Pancreas (tissue), 10 donors: Measurements from ENCODE around the gene PCDH15. TPM values are rescaled to one million over a fixed set of nuclear protein-coding genes. Genes with fewer than 3 reads are reported as not detected.

Experiments used
- ATAC-seq, 4 donors: fragments of 200-7000 bp; cut with Tn5 transposase; one replicate each; pipeline versions ENCODE4 v1.8.0 to v1.9.1; 2020; ENCODE audit warnings: mild to moderate bottlenecking in 4 of 4, moderate library complexity in 4 of 4
- DNase-seq, 6 donors: peaks; one replicate each; pipeline ENCODE4 v3.0.0-alpha.2; 2020
- FAIRE-seq: peaks from 2 replicates; lab custom pipeline; 2012; peaks lifted over from hg19 to GRCh38; lab: Jason Lieb, UNC
- H3K27ac ChIP-seq, 4 donors: fragments of 200-600 bp; sonication (generic); 1 replicate in 3 of 4; 2 replicates in 1 of 4; pipeline versions ENCODE4 v1.5.0 to v1.8.0; 2020
- H3K27me3 ChIP-seq, 4 donors: fragments of 200-600 bp; one replicate each; pipeline ENCODE4 v1.8.0; 2021
- H3K36me3 ChIP-seq, 3 donors: fragments of 200-600 bp; sonication (generic) in 1 of 3; one replicate each; pipeline versions ENCODE4 v1.5.0 to v1.8.0; 2020 to 2021
- H3K4me1 ChIP-seq, 3 donors: fragments of 200-600 bp; one replicate each; pipeline ENCODE4 v1.8.0; 2021
- H3K4me3 ChIP-seq, 4 donors: fragments of 200-600 bp; sonication (generic) in 2 of 4; one replicate each; pipeline versions ENCODE4 v1.5.0 to v1.8.0; 2020 to 2021
- H3K9me3 ChIP-seq, 4 donors: fragments of 200-600 bp; one replicate each; pipeline ENCODE4 v1.8.0; 2021
- WGBS, 2 donors: extraction: QIAGEN DNeasy Blood & Tissue Kit; methylation state at CpG; one replicate each; pipeline ENCODE4 v1.1.7; 2013; 5-methylcytosine and 5-hydroxymethylcytosine counted together
- intact Hi-C, 3 donors: fragments of 100-400 bp; cut with DNase I; formaldehyde crosslinking; loops; one replicate each; pipeline versions ENCODE4 v1.11.1 to v1.14.2; 2022
- polyA plus RNA-seq, 2 donors: library from polyadenylated mRNA; stranded (reverse); fragments of 200-250 nt; gene quantifications; one replicate each; pipeline ENCODE4 v1.2.3, GENCODE V29; 2013
- total RNA-seq, 6 donors: library from RNA; stranded (reverse); fragmentation: NEBNext Ultra II Directional in 4 of 6; extraction: Animal tissue kit (Norgen Biotek cat#: 25700) in 4 of 6; gene quantifications; one replicate each; pipeline versions ENCODE4 v1.2.1 to v1.2.4, GENCODE V29; 2021 to 2023
- TF ChIP-seq, protein P1 (sequence below), 4 donors: fragments of 200-600 bp; sonication (generic) in 3 of 4; IDR thresholded peaks; one replicate each; pipeline versions ENCODE4 v1.5.0 to v1.8.0; 2021; ENCODE audit warnings: antibody characterized with exemption in 4 of 4
- donor health status: healthy with polysubstance abuse.
- donor health status: DM: no; HTN: no; CAD: no; lungs with moderate emphysema.
- donor health status: DM: no; HTN: no; CAD: no.
- donor health status: control.
- donor health status: control.
- donor health status: Bipolar disorder and iron deficiency.
- donor health status: DM: yes; HTN: yes; CAD: no.
- donor health status: DM: no; HTN: no; CAD: no.
- donor health status: DM: no; HTN: no; CAD: no.
- donor health status: DM: yes; HTN: yes; CAD: no.

PCDH15 gene
- total and polyA plus RNA-seq, 8 donors: 0.31 TPM; not detected in 7

DNA sequence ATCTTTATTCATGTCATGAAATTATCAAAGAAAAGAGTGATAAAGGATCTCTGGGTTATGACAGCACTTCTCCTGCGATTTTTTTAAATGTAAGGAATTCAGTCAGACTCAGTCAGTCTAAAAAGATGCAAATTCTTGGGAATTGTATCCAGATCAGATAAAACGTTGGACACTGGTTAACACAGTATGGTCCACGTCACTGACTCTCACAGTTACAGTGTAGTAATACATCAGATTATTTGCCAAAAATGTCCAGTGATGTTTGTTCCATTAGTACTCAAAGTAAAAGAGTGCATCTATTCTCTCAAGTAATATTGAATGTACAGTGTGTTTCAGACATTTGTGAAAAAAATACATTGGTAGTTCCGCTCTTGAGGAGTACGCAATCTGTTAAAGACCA, 224.5 kb downstream of the PCDH15 start:
- Histone ChIP-seq H3K9me3 (no peaks in the 10 kb centered on the region), H3K4me3 (no peak overlapping the region), H3K27ac (no peak overlapping the region), H3K36me3 (no peaks in the 10 kb centered on the region), H3K4me1 (no peaks in the 10 kb centered on the region), H3K27me3 (no peaks in the 10 kb centered on the region)
- FAIRE-seq: no peak
- ATAC-seq: no peak
- TF ChIP-seq, protein P1, sequence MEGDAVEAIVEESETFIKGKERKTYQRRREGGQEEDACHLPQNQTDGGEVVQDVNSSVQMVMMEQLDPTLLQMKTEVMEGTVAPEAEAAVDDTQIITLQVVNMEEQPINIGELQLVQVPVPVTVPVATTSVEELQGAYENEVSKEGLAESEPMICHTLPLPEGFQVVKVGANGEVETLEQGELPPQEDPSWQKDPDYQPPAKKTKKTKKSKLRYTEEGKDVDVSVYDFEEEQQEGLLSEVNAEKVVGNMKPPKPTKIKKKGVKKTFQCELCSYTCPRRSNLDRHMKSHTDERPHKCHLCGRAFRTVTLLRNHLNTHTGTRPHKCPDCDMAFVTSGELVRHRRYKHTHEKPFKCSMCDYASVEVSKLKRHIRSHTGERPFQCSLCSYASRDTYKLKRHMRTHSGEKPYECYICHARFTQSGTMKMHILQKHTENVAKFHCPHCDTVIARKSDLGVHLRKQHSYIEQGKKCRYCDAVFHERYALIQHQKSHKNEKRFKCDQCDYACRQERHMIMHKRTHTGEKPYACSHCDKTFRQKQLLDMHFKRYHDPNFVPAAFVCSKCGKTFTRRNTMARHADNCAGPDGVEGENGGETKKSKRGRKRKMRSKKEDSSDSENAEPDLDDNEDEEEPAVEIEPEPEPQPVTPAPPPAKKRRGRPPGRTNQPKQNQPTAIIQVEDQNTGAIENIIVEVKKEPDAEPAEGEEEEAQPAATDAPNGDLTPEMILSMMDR (IDR thresholded peaks at IDR 0.05): no peak
- 57 to 64% methylated on average over 5 of the region's 5 CpGs for WGBS, 2 donors
- no peak for DNase-seq
- intact Hi-C loops: no loop called here

GRCh38 chr10:54559498-54559897, 241.5 kb downstream of the PCDH15 start:
- FAIRE-seq (no peak), ATAC-seq (no peak), DNase-seq (no peak)
- no peaks in the 10 kb centered on the region for H3K9me3 ChIP-seq
- H3K4me3 ChIP-seq: no peak overlapping the region
- no peaks in the 10 kb centered on the region for H3K27me3 ChIP-seq
- TF ChIP-seq, protein P1 (IDR thresholded peaks at IDR 0.05): no peak
- no peak overlapping the region for H3K27ac ChIP-seq
- no peaks in the 10 kb centered on the region for H3K4me1 ChIP-seq
- intact Hi-C loops: no loop called here
- no peaks in the 10 kb centered on the region for H3K36me3 ChIP-seq

DNA sequence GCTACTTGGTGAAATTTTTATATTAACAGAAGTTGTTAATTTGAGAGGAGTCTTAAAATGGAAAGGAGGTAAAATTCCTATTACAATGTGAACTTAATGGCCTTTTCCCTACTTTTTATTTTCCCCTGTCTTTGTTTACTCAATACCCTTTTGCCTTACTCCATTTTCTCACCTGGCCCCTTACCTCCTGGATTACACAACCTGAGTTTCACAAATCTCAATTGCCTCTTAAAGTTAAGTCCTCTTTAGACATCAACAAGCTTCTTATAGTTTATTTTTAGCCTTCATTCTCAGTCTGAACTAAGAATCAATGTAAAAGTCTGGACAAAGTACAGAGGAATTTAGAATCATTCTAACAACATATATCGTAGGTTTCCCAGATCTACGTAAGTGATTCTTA, 247.0 kb downstream of the PCDH15 start:
- Histone ChIP-seq H3K9me3 (no peaks in the 10 kb centered on the region), H3K27me3 (no peaks in the 10 kb centered on the region), H3K27ac (no peak overlapping the region), H3K4me1 (no peaks in the 10 kb centered on the region), H3K36me3 (no peaks in the 10 kb centered on the region), H3K4me3 (no peak overlapping the region)
- TF ChIP-seq, protein P1 (IDR thresholded peaks at IDR 0.05): no peak
- DNase-seq (no peak), FAIRE-seq (no peak), ATAC-seq (no peak)
- intact Hi-C loops: no loop called here
- WGBS, 2 donors: 92 to 98% methylated on average over 2 of the region's 2 CpGs

- no peaks in the 10 kb centered on the region for H3K27me3 ChIP-seq
- no peaks in the 10 kb centered on the region for H3K4me1 ChIP-seq
- H3K9me3 ChIP-seq: no peaks in the 10 kb centered on the region
- ATAC-seq (no peak), DNase-seq (no peak), FAIRE-seq (no peak)
- no peak overlapping the region for H3K27ac ChIP-seq
- no peaks in the 10 kb centered on the region for H3K36me3 ChIP-seq
- intact Hi-C loops: no loop called here
- 49 to 65% methylated on average over 3 of the region's 3 CpGs for WGBS, 2 donors
- TF ChIP-seq, protein P1 (IDR thresholded peaks at IDR 0.05): no peak
- H3K4me3 ChIP-seq: no peak overlapping the region
Observed at GRCh38 chr10:54550016-54550415, 251.0 kb downstream of the PCDH15 start.

DNA sequence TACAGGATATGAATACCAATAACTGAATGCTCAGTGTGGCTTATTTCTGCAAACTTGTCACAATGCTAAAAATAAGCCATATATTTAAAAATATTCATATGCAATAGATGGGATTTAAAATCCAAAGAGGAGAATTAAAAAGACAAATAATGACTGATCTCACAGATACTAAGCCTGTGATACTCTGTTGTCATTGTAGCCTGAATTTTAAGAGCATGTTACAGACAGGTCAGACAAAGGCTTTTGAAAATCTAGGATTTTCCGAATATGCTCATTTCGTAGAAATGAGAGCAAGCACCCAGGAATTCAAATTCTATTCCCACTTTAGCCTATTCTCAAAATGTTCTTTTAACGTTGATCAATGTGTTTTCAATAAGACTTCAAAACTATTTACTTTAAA, 269.7 kb downstream of the PCDH15 start:
- FAIRE-seq: no peak
- Histone ChIP-seq H3K36me3 (no peaks in the 10 kb centered on the region), H3K9me3 (no peaks in the 10 kb centered on the region), H3K27me3 (no peaks in the 10 kb centered on the region), H3K4me1 (no peaks in the 10 kb centered on the region), H3K4me3 (no peak overlapping the region), H3K27ac (no peak overlapping the region)
- no peak for DNase-seq
- ATAC-seq: no peak
- TF ChIP-seq, protein P1 (IDR thresholded peaks at IDR 0.05): no peak
- intact Hi-C loops: no loop called here
- WGBS, 2 donors: 84 to 85% methylated on average over 3 of the region's 3 CpGs
